ENCODE measurements around the gene TMEM151B. TPM values are rescaled to one million over a fixed set of nuclear protein-coding genes. Genes with fewer than 3 reads are reported as not detected.
A peak's percentile ranks its signal among the peaks of the same experiment; 100 is the strongest.

The TMEM151B gene
- total and polyA plus RNA-seq, 2 of the 4 experiments (the other 2 are of a cell fraction) = not detected

DNA sequence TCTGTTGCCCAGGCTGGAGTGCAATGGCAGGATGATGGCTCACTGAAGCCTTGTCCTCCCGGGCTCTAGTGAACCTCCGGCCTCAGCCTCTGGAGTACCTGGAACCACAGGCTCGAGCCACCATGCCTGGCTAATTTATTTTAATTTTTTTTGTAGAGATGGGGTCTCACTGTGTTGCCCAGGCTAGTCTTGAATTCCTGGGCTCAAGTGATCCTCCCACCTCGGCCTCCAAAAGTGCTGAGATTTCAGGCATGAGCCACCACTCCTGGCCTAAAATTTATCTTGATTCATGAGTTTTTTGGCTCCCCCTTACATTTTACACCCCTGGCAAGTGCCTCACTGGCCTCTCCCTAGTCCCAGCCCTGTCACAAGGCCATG is 49.3 kb upstream of the TMEM151B start:
- Histone ChIP-seq H3K36me3 (ENCODE audit: control insufficient read depth, insufficient read depth, low read length) (no peaks in the 10 kb centered on the region), H2AK5ac (ENCODE audit: low read depth, low read length) (peak overlapping the region; percentile 70; the same call in 1 of the 2 replicates), H2BK15ac (ENCODE audit: low read depth, low read length) (no peak overlapping the region), H3K18ac (ENCODE audit: low read depth, low read length) (no peak overlapping the region), H3K4ac (ENCODE audit: low read depth, low read length) (peak overlapping the region; percentile 28; the same call in 1 of the 2 replicates), H4K91ac (ENCODE audit: insufficient read depth, low read depth, low read length) (no peak overlapping the region), H2AFZ (replicated peaks; ENCODE audit: low read length, poor library complexity) (no peak overlapping the region), H3K14ac (replicated peaks; ENCODE audit: low read depth, low read length) (peak overlapping the region; percentile 58; the same call in 1 of the 2 replicates), H2BK120ac (ENCODE audit: low read depth, low read length) (no peak overlapping the region), H4K8ac (ENCODE audit: low read depth in 2 of 2, low read length in 2 of 2) (no peak overlapping the region), H3K9ac (ENCODE audit: low read depth, low read length) (no peak overlapping the region), H2AK9ac (replicated peaks; ENCODE audit: low read depth, low read length, poor library complexity) (peak overlapping the region; percentile 44), H3K4me3 (ENCODE audit: insufficient read depth, low read depth, low read length) (no peak overlapping the region), H3K4me2 (ENCODE audit: low read depth, low read length) (no peak overlapping the region), H3K79me1 (ENCODE audit: low read depth in 1 of 2, low read length in 2 of 2) (peaks cover 0 to 8% of the 10 kb centered on the region in 2 experiments; a peak in 1 of 4 replicates), H4K20me1 (ENCODE audit: insufficient read depth, low read length) (no peaks in the 10 kb centered on the region), H3K23ac (ENCODE audit: low read depth, low read length) (no peak overlapping the region), H3K27ac (ENCODE audit: insufficient read depth, low read length) (no peak overlapping the region), H3K27me3 (ENCODE audit: control insufficient read depth, insufficient read depth, low read length) (peaks cover 7% of the 10 kb centered on the region; the same call in 1 of the 2 replicates), H2BK5ac (ENCODE audit: low read depth, low read length, poor library complexity, severe bottlenecking) (no peak overlapping the region), H3K9me1 (ENCODE audit: insufficient read depth, low read length) (peaks cover 4% of the 10 kb centered on the region; the same call in 1 of the 2 replicates), H4K5ac (ENCODE audit: low read depth, low read length) (no peak overlapping the region), H2BK20ac (ENCODE audit: low read depth, low read length) (no peak overlapping the region), H3K9me3 (ENCODE audit: control insufficient read depth, insufficient read depth, low read length) (no peaks in the 10 kb centered on the region), H3K4me1 (ENCODE audit: control insufficient read depth, insufficient read depth, low read length) (peaks cover 16% of the 10 kb centered on the region), H3K56ac (ENCODE audit: extremely low read depth, insufficient read depth, low read length) (no peak overlapping the region)
- ChIA-PET CTCF (interaction anchor here (4.1 kb wide), 1 partner anchor 14 kb away, joined by 20 read pairs; no protein-coding TSS in a partner anchor), POLR2A (ENCODE audit: unreplicated experiment) (no interaction called here)
- dilution Hi-C loops (cut with HindIII; ENCODE audit: low sequenced_read_pairs, unreplicated experiment) (no loop called here), in situ Hi-C loops (cut with MboI; ENCODE audit: low sequenced_read_pairs) (no loop called here), intact Hi-C loops (cut with micrococcal nuclease) (no loop called here)
- ATAC-seq (ENCODE audit: low read depth) (no peak), DNase-seq (no peak)
- BruUV-seq (replicated peaks) = no TSS peak
- TF ChIP-seq FOS (IDR thresholded peaks at IDR 0.05; ENCODE audit: low read depth, low read length) (no peak), CHD1 (IDR thresholded peaks at IDR 0.05; ENCODE audit: low read depth, low read length) (no peak), MAFK (IDR thresholded peaks at IDR 0.05; ENCODE audit: low read depth, low read length) (no peak), CEBPB (IDR thresholded peaks at IDR 0.05; ENCODE audit: low read depth, low read length) (no peak), POLR2A (IDR thresholded peaks at IDR 0.05; ENCODE audit: low read depth, low read length) (no peak)
- 85% methylated on average over 3 of the region's 4 CpGs; no CpG with 5 or more reads in 1 of the 2 experiments for WGBS, 2 experiments (ENCODE audit: extremely low coverage in 2 of 2, insufficient read length in 1 of 2)
